Kidney epithelial cell (primary cell): ENCODE measurements around the gene NUSAP1. TPM values are rescaled to one million over a fixed set of nuclear protein-coding genes. Genes with fewer than 3 reads are reported as not detected.

Experiments used
- DNase-seq: peaks from one replicate; pipeline ENCODE4 v3.0.0-alpha.2; 2010; ENCODE audit warnings: low read depth
- H3K27me3 ChIP-seq: 2 replicates; pipeline ENCODE4 v1.6.0; 2011; ENCODE audit warnings: low read length; ENCODE audit not compliant: control insufficient read depth, insufficient read depth
- H3K36me3 ChIP-seq: 2 replicates; pipeline ENCODE4 v1.5.1; 2011; ENCODE audit warnings: low read length; ENCODE audit not compliant: control insufficient read depth, insufficient read depth
- H3K4me3 ChIP-seq: 2 replicates; pipeline ENCODE4 v1.5.1; 2011; ENCODE audit warnings: low read depth, mild to moderate bottlenecking, control low read depth, low read length
- CTCF ChIP-seq: IDR thresholded peaks from 2 replicates; pipeline ENCODE4 v1.5.1; 2011; ENCODE audit warnings: mild to moderate bottlenecking, moderate library complexity, low read length, control low read depth, inconsistent platforms; ENCODE audit not compliant: insufficient read depth, poor library complexity, severe bottlenecking
- total RNA-seq: library from RNA; depleted of rRNA; stranded (reverse); fragments of >200 nt; gene quantifications from 2 replicates; pipeline ENCODE4 v1.2.3, GENCODE V29; 2015

Gene NUSAP1
- total RNA-seq, 1 donor from 2014 or later, result 21.3 TPM

DNA sequence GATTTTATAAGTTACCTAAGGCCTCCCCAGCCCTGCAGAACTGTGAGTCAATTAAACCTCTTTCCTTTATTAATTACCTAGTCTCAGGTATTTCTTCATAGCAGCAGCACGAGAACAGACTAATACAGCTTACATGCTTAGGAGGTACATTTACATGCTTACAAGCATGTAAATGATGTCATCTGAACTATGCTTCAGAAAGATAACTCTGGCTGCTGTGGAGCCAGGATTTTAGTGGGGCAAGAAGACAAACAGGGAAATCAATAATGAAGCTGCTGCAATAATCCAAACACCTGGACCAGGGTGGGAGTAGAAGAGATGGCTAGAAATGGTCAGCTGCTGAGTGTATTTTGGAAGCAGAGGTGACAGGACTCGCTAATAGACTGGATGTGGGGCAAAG, 60.0 kb downstream of the NUSAP1 start:
- TF ChIP-seq CTCF, result no peak
- no peak overlapping the region for H3K4me3 ChIP-seq
- no peaks in the 10 kb centered on the region for H3K36me3 ChIP-seq
- H3K27me3 ChIP-seq, result no peaks in the 10 kb centered on the region
- no peak for DNase-seq

GRCh38 chr15:41394924-41395323, 62.2 kb downstream of the NUSAP1 start:
- Histone ChIP-seq H3K36me3 (no peaks in the 10 kb centered on the region), H3K27me3 (no peaks in the 10 kb centered on the region), H3K4me3 (no peak overlapping the region)
- no peak for TF ChIP-seq CTCF
- DNase-seq, result no peak

DNA sequence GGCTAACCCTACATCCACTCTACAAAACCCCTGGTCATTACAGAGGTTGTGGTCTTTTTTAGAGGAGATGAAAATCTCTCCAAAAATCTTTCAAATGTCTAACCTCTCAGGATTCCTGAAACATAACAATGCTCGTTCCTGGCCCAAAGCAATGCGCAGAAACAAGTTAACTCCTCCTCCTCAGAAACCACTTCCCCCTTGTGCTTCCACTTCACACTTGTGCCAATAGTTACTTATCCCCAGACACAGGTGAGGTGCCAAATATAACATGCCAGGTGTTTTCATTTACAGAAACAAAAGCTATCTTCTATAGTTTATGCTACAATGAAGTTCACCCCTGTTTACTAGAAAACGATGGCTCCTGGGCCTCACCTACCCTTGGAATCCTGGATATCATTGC, 63.4 kb downstream of the NUSAP1 start:
- H3K36me3 ChIP-seq, result no peaks in the 10 kb centered on the region
- no peak overlapping the region for H3K4me3 ChIP-seq
- H3K27me3 ChIP-seq, result no peaks in the 10 kb centered on the region
- DNase-seq, result no peak
- TF ChIP-seq CTCF, result no peak

- DNase-seq, result no peak
- no peaks in the 10 kb centered on the region for H3K27me3 ChIP-seq
- H3K36me3 ChIP-seq, result no peaks in the 10 kb centered on the region
- no peak for TF ChIP-seq CTCF
- peak overlapping the region; percentile 98 for H3K4me3 ChIP-seq
These were observed 69.2 kb downstream of the NUSAP1 start for GRCh38 chr15:41401904-41402267.

DNA sequence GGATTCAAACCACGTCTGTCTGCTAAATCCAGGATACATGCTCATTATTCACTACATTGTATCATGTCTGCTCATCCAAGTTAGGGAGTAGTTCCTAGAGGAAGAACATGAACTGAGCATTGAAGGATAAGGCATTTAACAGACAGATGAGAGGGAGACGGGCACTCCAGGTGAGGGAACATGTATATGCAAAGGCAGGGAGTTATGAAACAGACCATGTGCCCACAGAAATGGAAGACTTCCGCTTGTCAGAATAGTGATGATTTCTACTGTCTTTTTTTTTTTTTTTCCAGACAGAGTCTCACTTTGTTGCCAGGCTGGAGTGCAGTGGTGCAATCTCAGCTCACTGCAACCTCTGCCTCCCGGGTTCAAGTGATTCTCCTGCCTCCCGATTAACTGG, 74.7 kb downstream of the NUSAP1 start:
- TF ChIP-seq CTCF, result no peak
- Histone ChIP-seq H3K36me3 (no peaks in the 10 kb centered on the region), H3K4me3 (no peak overlapping the region), H3K27me3 (no peaks in the 10 kb centered on the region)
- no peak for DNase-seq

DNA sequence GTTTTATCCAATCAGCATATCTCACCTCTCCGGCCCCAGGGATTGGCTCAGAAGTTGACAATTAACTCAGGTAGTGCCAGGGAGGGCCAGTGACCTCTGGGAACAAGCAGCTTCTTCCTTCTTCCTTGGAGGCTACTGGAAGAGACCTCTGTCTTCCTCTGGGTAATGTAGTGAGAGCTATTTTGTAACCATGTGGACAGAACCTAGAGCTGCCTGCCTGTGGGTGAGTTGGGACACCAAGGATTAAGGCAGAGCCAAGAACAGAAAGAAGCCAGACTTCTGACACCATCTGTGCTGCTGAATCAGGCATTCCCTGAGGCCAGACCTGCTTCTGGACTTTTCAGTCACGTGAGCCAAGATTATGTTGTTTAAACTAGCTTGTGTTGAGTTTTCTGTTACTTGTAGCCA, 75.6 kb downstream of the NUSAP1 start:
- H3K36me3 ChIP-seq, result no peaks in the 10 kb centered on the region
- no peak for DNase-seq
- H3K27me3 ChIP-seq, result no peaks in the 10 kb centered on the region
- TF ChIP-seq CTCF, result no peak
- no peak overlapping the region for H3K4me3 ChIP-seq
